Measurements from ENCODE around the gene TCF3.

- no peak for TF ChIP-seq SPI1 (IDR thresholded peaks at IDR 0.05; ENCODE audit: borderline replicate concordance, insufficient read depth, low read depth, low read length)
- 0 out of 6 replicates have a peak, but pooled peaks of 1 of the 3 experiments have one; percentile 1 for TF ChIP-seq CTCF (IDR thresholded peaks at IDR 0.05 in 2 of 3, conservative IDR thresholded peaks at IDR 0.05 in 1 of 3; ENCODE audit: control insufficient read depth in 2 of 3, extremely low read depth in 1 of 3, insufficient read depth in 1 of 3, low read depth in 3 of 3, low read length in 3 of 3)
- no peak for TF ChIP-seq POLR2AphosphoS5 (IDR thresholded peaks at IDR 0.05; ENCODE audit: low read length)
- TF ChIP-seq MYC (IDR thresholded peaks at IDR 0.05; ENCODE audit: insufficient read depth, insufficient read length, insufficient replicate concordance, low read length, severe bottlenecking) = no peak
- TF ChIP-seq NR2F1 (conservative IDR thresholded peaks at IDR 0.05) = no peak
Observed at GRCh38 chr19:1665565-1666047, 13.2 kb upstream of the TCF3 start.

All from GM12878 (cell line).